ENCODE data around the gene SHQ1. TPM values are rescaled to one million over a fixed set of nuclear protein-coding genes. Genes with fewer than 3 reads are reported as not detected.

SHQ1 gene
- total RNA-seq, 2 experiments from 2014 or later: 26.4 to 31.3 TPM

DNA sequence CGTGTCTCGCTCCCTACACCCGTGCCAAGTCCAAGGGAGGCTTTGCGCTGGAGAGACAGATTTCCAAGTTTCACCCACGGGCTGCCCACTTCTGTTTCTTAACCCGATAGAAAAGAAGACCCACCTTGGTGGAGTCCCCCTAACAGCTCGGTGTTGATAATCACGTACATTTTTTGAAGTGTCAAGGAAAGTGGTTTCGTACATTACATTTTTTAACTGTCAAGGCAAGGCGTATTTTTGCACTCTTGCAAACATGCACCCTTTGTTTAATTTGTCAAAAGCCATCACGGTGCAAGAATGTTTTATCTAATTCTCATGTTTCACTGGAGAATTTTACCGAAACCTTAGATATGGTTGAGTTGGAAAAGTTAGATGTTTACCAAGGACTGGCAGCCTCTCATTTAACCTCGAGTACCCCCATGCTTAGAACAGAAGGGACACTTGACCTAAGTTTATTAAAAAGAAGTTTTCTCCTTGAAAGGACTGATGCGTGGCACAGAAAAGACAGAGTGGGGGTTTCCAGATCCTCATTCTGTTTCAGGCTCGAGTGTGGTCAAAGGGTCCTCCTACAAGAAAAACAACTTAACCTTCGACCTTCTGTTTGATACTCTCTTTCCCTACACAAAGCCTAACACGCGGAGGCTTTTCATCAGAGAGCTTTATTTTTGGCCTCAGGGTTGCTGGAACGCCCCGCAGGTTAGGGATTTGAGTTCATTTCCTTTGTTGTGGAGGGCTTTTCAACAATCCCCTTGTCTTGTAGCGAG, 40.5 kb upstream of the SHQ1 start:
- intact Hi-C loops (cut with DNase I, micrococcal nuclease): loop anchor here in 1 of 2 experiments (2.0 kb wide), 1 partner anchor 40 kb away; the partner anchor contains the start of gene SHQ1

DNA sequence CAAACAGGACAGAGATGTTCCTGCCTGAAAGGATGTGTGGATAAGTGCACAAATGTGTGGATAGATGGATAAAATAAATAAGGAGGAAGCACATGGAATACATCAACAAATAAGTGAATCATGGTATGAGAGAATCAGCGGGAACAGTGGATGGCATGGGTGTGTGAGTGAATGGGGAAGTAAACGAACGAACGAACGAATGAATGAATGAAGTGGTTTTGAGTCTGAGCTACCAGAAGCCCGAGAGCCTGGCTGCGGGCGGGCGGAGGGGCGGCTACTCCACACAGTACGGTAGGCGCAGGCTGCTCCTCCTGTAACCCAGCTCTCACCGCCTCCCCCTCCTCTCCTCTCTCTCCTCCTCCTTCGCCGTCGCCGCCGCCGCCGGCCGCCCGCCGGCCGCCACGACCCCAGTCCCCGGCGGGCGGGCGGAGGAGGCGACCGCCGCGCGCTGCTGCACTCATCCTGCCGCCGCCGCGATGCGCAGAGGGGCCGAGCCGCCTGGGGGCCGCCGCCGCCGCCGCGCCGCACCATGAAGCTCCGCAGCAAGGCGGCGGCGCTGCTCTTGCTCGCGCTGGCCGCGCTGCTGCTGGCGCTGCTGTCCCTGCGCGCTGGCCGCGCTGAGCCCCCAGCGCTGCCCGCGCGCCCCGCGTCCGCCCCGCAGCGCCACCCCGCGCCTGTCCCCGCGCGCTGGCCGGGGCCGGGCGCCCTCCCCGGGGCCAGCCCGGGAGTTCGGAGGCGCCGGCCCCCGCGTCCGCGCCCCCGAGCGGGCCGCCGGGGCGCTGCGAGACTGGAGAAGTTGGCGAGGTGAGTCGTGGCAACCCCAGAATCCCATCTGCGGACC, 39.7 kb upstream of the SHQ1 start, which contains the start of gene GXYLT2:
GXYLT2 (plus strand) TSS at position 342 of the 841 bp plus-strand sequence; CDS start at position 530, 188 bp downstream.
- ChIA-PET POLR2A (no interaction called here), CTCF (interaction anchor here (0.6 to 2.5 kb wide), 5 partner anchors 10 to 1044 kb away, joined by 3 to 10 read pairs (median 4); no protein-coding TSS in a partner anchor)
- Mint-ChIP-seq H3K4me1 (peaks cover 7% of the 10 kb centered on the region), H3K27ac (no peak within 1 kb of the TSS), H3K9me3 (ENCODE audit: low read depth) (no peaks in the 10 kb centered on the region), H3K27me3 (peaks cover 73% of the 10 kb centered on the region), H3K36me3 (ENCODE audit: low read depth) (no peaks in the 10 kb centered on the region), H3K4me3 (peak within 1 kb of the TSS; percentile 74)
- peak; percentile 86 for ATAC-seq
- intact Hi-C loops (cut with DNase I, micrococcal nuclease): loop anchor here in 1 of 2 experiments (2.0 kb wide), 1 partner anchor 39 kb away; the partner anchor contains the start of gene SHQ1
- DNase-seq: peak; percentile 62

More for the DNA sequence above, 40.5 kb upstream of the SHQ1 start:
- ChIA-PET CTCF (interaction anchor here (0.6 to 2.5 kb wide), 3 partner anchors 10 to 68 kb away, joined by 4 to 10 read pairs (median 4); no protein-coding TSS in a partner anchor), POLR2A (no interaction called here)
- Mint-ChIP-seq H3K27me3 (peaks cover 74% of the 10 kb centered on the region), H3K36me3 (ENCODE audit: low read depth) (no peaks in the 10 kb centered on the region), H3K27ac (no peak overlapping the region), H3K9me3 (ENCODE audit: low read depth) (no peaks in the 10 kb centered on the region), H3K4me1 (peaks cover 7% of the 10 kb centered on the region), H3K4me3 (peak overlapping the region; percentile 34)
- ATAC-seq (no peak), DNase-seq (no peak)

DNA sequence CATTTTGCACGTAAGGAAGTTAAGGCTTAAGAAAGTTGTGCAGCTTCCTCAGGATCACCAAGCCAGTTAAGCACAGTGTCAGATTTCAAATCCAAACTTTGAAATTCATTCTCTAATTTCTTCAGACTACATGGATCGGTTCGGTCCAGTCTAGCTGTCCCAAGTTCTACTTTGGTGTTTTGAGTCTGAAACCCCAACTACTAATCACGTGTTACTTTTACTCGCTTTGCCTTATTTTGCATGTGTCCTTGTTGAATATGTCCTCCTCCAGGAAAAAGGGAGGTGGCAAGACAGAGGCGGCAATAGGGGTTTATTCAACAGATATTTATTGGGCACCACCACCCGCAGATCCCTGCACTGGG, 39.1 kb upstream of the SHQ1 start:
- peaks cover 73% of the 10 kb centered on the region for H3K27me3 Mint-ChIP-seq
- ATAC-seq: no peak
- H3K9me3 Mint-ChIP-seq (ENCODE audit: low read depth): no peaks in the 10 kb centered on the region
- DNase-seq: no peak
- H3K36me3 Mint-ChIP-seq (ENCODE audit: low read depth): no peaks in the 10 kb centered on the region
- ChIA-PET CTCF (interaction anchor here (0.6 to 2.5 kb wide), 6 partner anchors 9 to 1043 kb away, joined by 3 to 10 read pairs (median 3); no protein-coding TSS in a partner anchor), POLR2A (no interaction called here)
- H3K27ac Mint-ChIP-seq: no peak overlapping the region
- intact Hi-C loops (cut with DNase I, micrococcal nuclease): no loop called here
- H3K4me1 Mint-ChIP-seq: peaks cover 7% of the 10 kb centered on the region
- H3K4me3 Mint-ChIP-seq: peak overlapping the region; percentile 74

DNA sequence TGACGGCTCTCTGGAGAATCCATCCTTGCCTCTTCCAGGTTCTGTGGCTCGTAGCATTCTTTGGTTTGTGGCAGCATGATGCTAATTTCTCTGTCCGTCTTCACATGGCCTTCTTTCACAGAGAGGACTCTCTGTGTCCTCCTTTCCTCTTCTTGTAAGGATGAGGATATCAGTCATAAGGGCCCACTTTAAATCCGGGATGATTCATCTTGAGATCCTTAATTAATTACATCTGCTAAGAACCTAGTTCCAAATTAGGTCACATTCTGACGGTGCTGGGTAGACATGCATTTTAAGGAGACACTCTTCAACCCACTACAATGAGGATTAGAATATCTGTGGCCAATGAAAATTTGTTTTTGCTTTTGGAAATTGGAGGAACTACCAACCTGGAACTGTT, 23.9 kb upstream of the SHQ1 start:
- DNase-seq (no peak), ATAC-seq (no peak)
- Mint-ChIP-seq H3K9me3 (ENCODE audit: low read depth) (no peaks in the 10 kb centered on the region), H3K36me3 (ENCODE audit: low read depth) (no peaks in the 10 kb centered on the region), H3K4me3 (no peak overlapping the region), H3K4me1 (no peaks in the 10 kb centered on the region), H3K27ac (no peak overlapping the region), H3K27me3 (peaks cover 9% of the 10 kb centered on the region)
- intact Hi-C loops (cut with DNase I, micrococcal nuclease): no loop called here
- ChIA-PET POLR2A (no interaction called here), CTCF (interaction anchor here (0.6 kb wide), 1 partner anchor 1143 kb away, joined by 4 read pairs; no protein-coding TSS in a partner anchor)

DNA sequence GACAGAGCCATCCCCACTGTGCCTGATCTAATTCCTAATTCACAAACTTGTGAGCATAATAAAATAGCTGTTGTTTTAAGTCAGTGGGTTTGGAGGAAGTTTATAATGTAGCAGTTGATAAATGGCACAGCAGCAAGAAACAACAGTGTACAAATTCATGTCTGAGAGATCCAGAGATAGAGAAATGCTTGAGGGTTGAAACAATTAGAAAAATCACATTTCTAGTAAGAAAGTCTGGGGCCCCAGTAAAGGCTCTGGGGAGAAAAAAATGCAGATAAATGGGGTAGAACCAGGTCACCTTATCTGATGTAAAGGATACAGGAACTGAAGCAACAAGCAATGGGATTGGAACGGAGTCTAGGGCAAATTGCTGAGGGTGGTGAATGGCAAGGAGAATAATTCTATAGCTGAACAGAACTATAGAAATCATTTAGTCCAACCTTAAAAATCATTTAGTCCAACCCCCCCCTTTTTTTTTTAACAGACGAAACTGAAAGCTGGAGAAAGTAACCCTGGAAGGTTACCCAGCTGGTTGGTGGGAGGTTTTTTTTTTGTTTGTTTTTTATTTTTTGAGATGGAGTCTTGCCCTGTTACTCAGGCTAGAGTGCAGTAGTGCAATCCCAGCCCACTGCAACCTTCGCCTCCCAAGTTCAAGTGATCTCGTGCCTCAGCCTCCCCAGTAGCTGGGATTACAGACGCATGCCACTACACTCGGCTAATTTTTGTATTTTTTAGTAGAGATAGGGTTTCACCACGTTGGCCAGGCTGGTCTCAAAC, 14.3 kb upstream of the SHQ1 start:
- POLR2A ChIA-PET: no interaction called here
- DNase-seq: no peak
- Mint-ChIP-seq H3K9me3 (ENCODE audit: low read depth) (no peaks in the 10 kb centered on the region), H3K27me3 (no peaks in the 10 kb centered on the region), H3K4me1 (no peaks in the 10 kb centered on the region), H3K36me3 (ENCODE audit: low read depth) (no peaks in the 10 kb centered on the region), H3K27ac (no peak overlapping the region), H3K4me3 (no peak overlapping the region)
- CTCF ChIA-PET: interaction anchor here (1.3 kb wide), 1 partner anchor 12 kb away, joined by 10 read pairs; no protein-coding TSS in a partner anchor
- no peak for ATAC-seq
- intact Hi-C loops (cut with DNase I, micrococcal nuclease): no loop called here

DNA sequence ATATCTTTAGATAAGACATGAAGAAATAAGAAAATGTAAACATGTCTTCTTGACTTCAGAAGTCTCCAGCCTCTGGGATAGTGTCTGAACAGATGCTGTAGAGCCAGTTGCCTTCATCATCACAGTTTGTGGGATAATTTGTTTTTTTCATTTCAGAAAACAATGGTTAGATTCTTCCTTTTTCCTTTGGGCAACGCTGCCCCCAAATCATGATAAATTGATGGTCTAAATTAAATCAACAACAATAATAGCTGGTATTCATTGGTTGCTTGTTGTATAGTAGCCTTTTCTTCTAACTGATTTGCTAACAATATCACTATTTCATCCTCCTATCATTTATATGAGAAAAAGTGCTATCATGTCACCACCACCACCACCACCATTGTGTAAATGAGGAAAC, 12.6 kb upstream of the SHQ1 start:
- intact Hi-C loops (cut with DNase I, micrococcal nuclease): no loop called here
- POLR2A ChIA-PET: no interaction called here
- no peaks in the 10 kb centered on the region for H3K9me3 Mint-ChIP-seq (ENCODE audit: low read depth)

DNA sequence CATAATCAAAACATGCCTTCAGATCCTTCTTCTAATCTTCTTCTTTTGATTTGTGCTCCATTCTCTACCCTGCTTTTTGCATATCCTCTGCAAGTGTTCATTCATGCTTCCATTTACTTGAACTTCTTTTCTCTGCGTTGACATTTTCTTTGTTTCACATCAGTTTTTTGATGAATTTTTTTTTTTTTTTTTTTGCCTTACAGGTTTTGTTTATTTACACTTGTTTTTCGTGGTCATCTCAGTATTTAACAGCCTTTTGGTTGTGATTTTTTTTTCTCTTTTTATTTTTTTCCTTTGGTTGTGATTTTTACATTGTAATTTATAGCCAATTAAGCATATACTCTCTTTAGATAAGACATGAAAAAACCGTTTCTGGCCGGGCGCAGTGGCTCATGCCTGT, 11.8 kb upstream of the SHQ1 start:
- POLR2A ChIA-PET: no interaction called here
- no peaks in the 10 kb centered on the region for H3K4me1 Mint-ChIP-seq
- H3K27me3 Mint-ChIP-seq: peaks cover 1% of the 10 kb centered on the region
- no peaks in the 10 kb centered on the region for H3K36me3 Mint-ChIP-seq (ENCODE audit: low read depth)
- ATAC-seq (no peak), DNase-seq (no peak)
- no peak overlapping the region for H3K4me3 Mint-ChIP-seq
- CTCF ChIA-PET: interaction anchor here (0.6 to 2.5 kb wide), 4 partner anchors 9 to 47 kb away, joined by 3 to 11 read pairs (median 4); no protein-coding TSS in a partner anchor
- intact Hi-C loops (cut with DNase I, micrococcal nuclease): no loop called here
- H3K27ac Mint-ChIP-seq: no peak overlapping the region
- no peaks in the 10 kb centered on the region for H3K9me3 Mint-ChIP-seq (ENCODE audit: low read depth)

More for the DNA sequence above, 12.6 kb upstream of the SHQ1 start:
- no peak overlapping the region for H3K27ac Mint-ChIP-seq
- H3K4me3 Mint-ChIP-seq: no peak overlapping the region
- H3K27me3 Mint-ChIP-seq: no peaks in the 10 kb centered on the region
- no peaks in the 10 kb centered on the region for H3K4me1 Mint-ChIP-seq
- H3K36me3 Mint-ChIP-seq (ENCODE audit: low read depth): no peaks in the 10 kb centered on the region
- CTCF ChIA-PET: interaction anchor here (1.0 to 2.5 kb wide), 3 partner anchors 10 to 688 kb away, joined by 3 to 11 read pairs (median 5); no protein-coding TSS in a partner anchor
- ATAC-seq (no peak), DNase-seq (no peak)

DNA sequence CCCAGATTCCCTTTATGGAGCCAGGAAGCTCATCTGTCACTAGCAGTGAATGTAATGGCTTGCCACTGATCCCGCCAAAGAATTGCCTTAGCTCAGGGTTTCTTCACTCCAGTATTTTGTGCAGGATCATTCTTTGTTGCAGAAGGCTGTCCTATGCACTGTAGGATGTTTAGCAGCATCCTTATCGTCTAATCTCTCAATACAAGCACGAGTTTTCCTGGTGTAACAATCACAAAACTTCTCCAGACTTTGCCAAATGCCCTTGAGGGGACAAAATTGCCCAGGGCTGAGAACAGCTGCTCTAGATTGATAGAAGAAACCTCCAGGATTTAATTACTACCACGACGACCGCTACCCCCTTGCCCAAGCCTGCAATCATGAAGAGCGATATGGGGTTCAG, 6.8 kb upstream of the SHQ1 start:
- H3K36me3 Mint-ChIP-seq (ENCODE audit: low read depth): no peaks in the 10 kb centered on the region
- no peak for ATAC-seq
- no peaks in the 10 kb centered on the region for H3K4me1 Mint-ChIP-seq
- POLR2A ChIA-PET: interaction anchor here (0.6 kb wide), 1 partner anchor 162 kb away, joined by 4 read pairs; no protein-coding TSS in a partner anchor
- H3K9me3 Mint-ChIP-seq (ENCODE audit: low read depth): no peaks in the 10 kb centered on the region
- CTCF ChIA-PET: interaction anchor here (1.1 kb wide), 1 partner anchor 202 kb away, joined by 3 read pairs; no protein-coding TSS in a partner anchor
- no peak overlapping the region for H3K4me3 Mint-ChIP-seq
- no peak overlapping the region for H3K27ac Mint-ChIP-seq
- DNase-seq: no peak
- peaks cover 6% of the 10 kb centered on the region for H3K27me3 Mint-ChIP-seq
- intact Hi-C loops (cut with DNase I, micrococcal nuclease): no loop called here

DNA sequence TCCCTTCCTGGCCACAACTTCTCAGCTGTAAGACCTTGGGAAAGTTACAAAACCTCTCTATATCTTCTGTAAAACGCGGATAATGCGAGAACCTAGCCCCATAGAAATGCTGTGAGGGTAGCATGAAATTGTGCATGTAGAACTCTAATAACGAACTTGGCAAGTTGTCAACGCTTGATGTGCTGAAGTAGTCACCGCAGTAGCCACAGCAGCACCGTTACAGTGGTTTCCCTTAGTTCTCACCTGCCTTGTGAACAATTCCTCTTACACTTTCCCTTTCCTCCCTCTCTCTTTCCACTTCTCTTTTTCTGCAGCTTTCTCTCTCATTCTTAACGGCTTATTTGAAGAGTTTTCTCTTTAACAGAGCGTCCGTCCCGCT, 447 bp upstream of the SHQ1 start:
- ChIA-PET CTCF (interaction anchor here (0.8 to 5.5 kb wide), 5 partner anchors 27 to 237 kb away, joined by 3 to 50 read pairs (median 5); no protein-coding TSS in a partner anchor), POLR2A (interaction anchor here (1.0 kb wide), 1 partner anchor 27 kb away, joined by 5 read pairs; no protein-coding TSS in a partner anchor)
- Mint-ChIP-seq H3K36me3 (ENCODE audit: low read depth) (peaks cover 15% of the 10 kb centered on the region), H3K4me1 (peaks cover 51% of the 10 kb centered on the region), H3K4me3 (peak overlapping the region; percentile 99), H3K27ac (peak overlapping the region; percentile 1), H3K27me3 (peaks cover 1% of the 10 kb centered on the region), H3K9me3 (ENCODE audit: low read depth) (no peaks in the 10 kb centered on the region)
- intact Hi-C loops (cut with DNase I, micrococcal nuclease): loop anchor here (1.0 to 10.0 kb wide), 13 partner anchors 40 to 1264 kb away; partner anchors contain the start of genes PPP4R2 (in 2 of the 2), EIF4E3 (in 1 of the 2), FOXP1 (in 1 of the 2) and GXYLT2 (in 1 of the 2)
- ATAC-seq: peak; percentile 38
- peak; percentile 61 for DNase-seq

DNA sequence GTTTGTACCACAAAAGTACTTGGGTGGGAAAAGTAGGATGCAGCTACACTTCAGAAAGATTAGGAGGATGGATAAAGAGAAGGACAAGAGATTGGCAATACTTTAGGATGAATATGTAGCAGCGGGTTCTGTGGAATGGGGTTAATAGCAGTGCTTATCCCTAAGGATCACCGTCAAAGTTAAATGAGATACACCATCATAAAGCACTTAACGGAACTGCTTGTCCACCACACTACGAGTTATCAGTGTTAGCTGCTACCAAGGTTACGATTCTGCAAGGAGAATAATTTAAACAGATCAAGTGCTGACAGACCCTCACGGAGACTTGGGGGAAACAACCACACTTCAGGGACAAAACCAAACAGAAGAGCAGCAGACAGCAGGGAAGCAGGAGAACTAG, 963 bp downstream of the SHQ1 start:
- POLR2A ChIA-PET: interaction anchor here (1.1 kb wide), 1 partner anchor 972 kb away, joined by 3 read pairs; no protein-coding TSS in a partner anchor
- Mint-ChIP-seq H3K4me3 (peak overlapping the region; percentile 99), H3K36me3 (ENCODE audit: low read depth) (peaks cover 20% of the 10 kb centered on the region), H3K4me1 (peaks cover 54% of the 10 kb centered on the region), H3K27me3 (peaks cover 1% of the 10 kb centered on the region), H3K27ac (peak overlapping the region; percentile 86), H3K9me3 (ENCODE audit: low read depth) (no peaks in the 10 kb centered on the region)
- ATAC-seq (no peak), DNase-seq (no peak)
- intact Hi-C loops (cut with DNase I, micrococcal nuclease): loop anchor here (10.0 kb wide), 2 partner anchors 208 to 1262 kb away; partner anchors contain the start of gene FOXP1 (in 1 of the 2)
- CTCF ChIA-PET: interaction anchor here (1.0 to 5.5 kb wide), 5 partner anchors 25 to 239 kb away, joined by 4 to 50 read pairs (median 5); no protein-coding TSS in a partner anchor

Data from activated CD4-positive, alpha-beta T cell treated with anti-CD3 and anti-CD28 coated beads for 36 hours (primary cell).